WTC11 (cell line): Measurements from ENCODE around the gene FA2H. TPM values are rescaled to one million over a fixed set of nuclear protein-coding genes. Genes with fewer than 3 reads are reported as not detected.

ENCODE experiments used
- AFF4 ChIP-seq: sonication (generic); formaldehyde crosslinking; IDR thresholded peaks from 2 replicates; pipeline ENCODE4 v1.8.1; 2023; ENCODE audit warnings: mild to moderate bottlenecking, missing genetic modification reagents, borderline replicate concordance
- ATF1 ChIP-seq: sonication (generic); formaldehyde crosslinking; IDR thresholded peaks from 2 replicates; pipeline ENCODE4 v1.8.1; 2023; ENCODE audit warnings: mild to moderate bottlenecking, moderate library complexity, missing genetic modification reagents
- ATF3 ChIP-seq: sonication (generic); formaldehyde crosslinking; conservative IDR thresholded peaks from 2 replicates; pipeline ENCODE4 v1.8.1; 2022; ENCODE audit warnings: mild to moderate bottlenecking, missing genetic modification reagents
- CBFB ChIP-seq: sonication (generic); formaldehyde crosslinking; IDR thresholded peaks from 2 replicates; pipeline ENCODE4 v1.8.1; 2022; ENCODE audit warnings: mild to moderate bottlenecking, low read depth, missing genetic modification reagents
- FOXP1 ChIP-seq: sonication (generic); formaldehyde crosslinking; IDR thresholded peaks from 2 replicates; pipeline ENCODE4 v1.8.0; 2022; ENCODE audit warnings: missing genetic modification reagents, mild to moderate bottlenecking, moderate library complexity, borderline replicate concordance
- FOXP4 ChIP-seq: sonication (generic); formaldehyde crosslinking; IDR thresholded peaks from 2 replicates; pipeline ENCODE4 v1.8.0; 2022; ENCODE audit warnings: mild to moderate bottlenecking, missing genetic modification reagents
- GABPB1 ChIP-seq: sonication (generic); formaldehyde crosslinking; IDR thresholded peaks from 2 replicates; pipeline ENCODE4 v1.8.1; 2023; ENCODE audit warnings: mild to moderate bottlenecking, missing genetic modification reagents
- PRDM15 ChIP-seq: sonication (generic); formaldehyde crosslinking; IDR thresholded peaks from 2 replicates; pipeline ENCODE4 v1.8.0; 2022; ENCODE audit warnings: missing genetic modification reagents
- PREB ChIP-seq: sonication (generic); formaldehyde crosslinking; IDR thresholded peaks from 2 replicates; pipeline ENCODE4 v1.8.1; 2022; ENCODE audit warnings: mild to moderate bottlenecking, missing genetic modification reagents, moderate library complexity, borderline replicate concordance
- PRRX2 ChIP-seq: fragments of 250-450 bp; sonication (Bioruptor Pico); IDR thresholded peaks from 2 replicates; pipeline ENCODE4 v1.8.0; 2021; ENCODE audit warnings: mild to moderate bottlenecking
- RELA ChIP-seq: sonication (generic); formaldehyde crosslinking; IDR thresholded peaks from 2 replicates; pipeline ENCODE4 v1.8.1; 2022; ENCODE audit warnings: missing genetic modification reagents, mild to moderate bottlenecking, borderline replicate concordance
- SMAD4 ChIP-seq: sonication (generic); formaldehyde crosslinking; IDR thresholded peaks from 2 replicates; pipeline ENCODE4 v1.8.0; 2022; ENCODE audit warnings: mild to moderate bottlenecking, missing genetic modification reagents
- ZBTB21 ChIP-seq: sonication (generic); formaldehyde crosslinking; IDR thresholded peaks from 2 replicates; pipeline ENCODE4 v1.8.1; 2023; ENCODE audit warnings: mild to moderate bottlenecking, missing genetic modification reagents, borderline replicate concordance
- ZNF121 ChIP-seq: sonication (generic); formaldehyde crosslinking; IDR thresholded peaks from 2 replicates; pipeline ENCODE4 v1.8.0; 2023; ENCODE audit warnings: missing genetic modification reagents
- ZNF232 ChIP-seq: sonication (generic); formaldehyde crosslinking; IDR thresholded peaks from 2 replicates; pipeline ENCODE4 v1.8.0; 2022; ENCODE audit warnings: mild to moderate bottlenecking, missing genetic modification reagents
- ZNF317 ChIP-seq: sonication (generic); formaldehyde crosslinking; IDR thresholded peaks from 2 replicates; pipeline ENCODE4 v1.8.1; 2023; ENCODE audit warnings: low read depth, mild to moderate bottlenecking, moderate library complexity, missing genetic modification reagents, borderline replicate concordance
- ZNF423 ChIP-seq: fragments of 250-450 bp; sonication (Bioruptor Pico); IDR thresholded peaks from 2 replicates; pipeline ENCODE4 v2.1.2; 2022; ENCODE audit warnings: mild to moderate bottlenecking, moderate library complexity
- ZNF425 ChIP-seq: fragments of 250-450 bp; sonication (Bioruptor Pico); conservative IDR thresholded peaks from 2 replicates; pipeline ENCODE4 v1.9.0; 2021; ENCODE audit warnings: mild to moderate bottlenecking
- ZNF532 ChIP-seq: fragments of 250-450 bp; sonication (Bioruptor Pico); IDR thresholded peaks from 2 replicates; pipeline ENCODE4 v1.9.0; 2021; ENCODE audit warnings: mild to moderate bottlenecking, borderline replicate concordance
- total RNA-seq: library from RNA; stranded (reverse); gene quantifications from 3 replicates; pipeline ENCODE4 v1.2.3, GENCODE V29; 2021

FA2H gene
- total RNA-seq, 1 experiment from 2014 or later = 10.9 TPM

GRCh38 chr16:74734361-74735161 is 40.1 kb downstream of the FA2H start (continued):
- no peak for TF ChIP-seq AFF4 (CRISPR knock-in tag)
- TF ChIP-seq ZBTB21 = no peak
- no peak for TF ChIP-seq GABPB1
- no peak for TF ChIP-seq ZNF532 (CRISPR knock-in tag)
- no peak for TF ChIP-seq ZNF121
- TF ChIP-seq CBFB (CRISPR knock-in tag) = no peak
- TF ChIP-seq SMAD4 (CRISPR knock-in tag) = no peak
- TF ChIP-seq PREB (CRISPR knock-in tag) = no peak
- no peak for TF ChIP-seq PRDM15 (CRISPR knock-in tag)
- TF ChIP-seq ZNF317 = no peak
- TF ChIP-seq PRRX2 (CRISPR knock-in tag) = no peak
- TF ChIP-seq ZNF232 (CRISPR knock-in tag) = no peak
- peak; percentile 28; the same call in 1 of the 2 replicates for TF ChIP-seq FOXP1
- no peak for TF ChIP-seq FOXP4 (CRISPR knock-in tag)
- peak; percentile 31; the same call in 1 of the 2 replicates for TF ChIP-seq ZNF423 (CRISPR knock-in tag)
- TF ChIP-seq ZNF425 = no peak
- no peak for TF ChIP-seq ATF1
- 0 out of 2 replicates have a peak, but pooled peaks have one; percentile 37 for TF ChIP-seq RELA (CRISPR knock-in tag)
- no peak for TF ChIP-seq ATF3
